ENCODE data around the gene AK3.

The AK3 gene

GRCh38 chr9:4674783-4675182, 66.2 kb downstream of the AK3 start:
- Histone ChIP-seq H3K36me3 (ENCODE audit: insufficient read depth) (no peaks in the 10 kb centered on the region), H3K79me2 (ENCODE audit: insufficient read depth, low read depth) (no peaks in the 10 kb centered on the region), H3K27me3 (ENCODE audit: insufficient read depth, low read depth) (no peaks in the 10 kb centered on the region), H2AFZ (ENCODE audit: low read depth) (no peak overlapping the region), H3K27ac (no peak overlapping the region), H3K4me2 (no peak overlapping the region), H4K20me1 (ENCODE audit: insufficient read depth) (no peaks in the 10 kb centered on the region), H3K9ac (no peak overlapping the region), H3K4me3 (IDR thresholded peaks at IDR 0.05; ENCODE audit: insufficient read depth, low read depth, low read length) (no peak overlapping the region), H3K4me1 (ENCODE audit: low read depth, poor library complexity, severe bottlenecking) (peaks cover 12% of the 10 kb centered on the region)
- TF ChIP-seq CTCF (conservative IDR thresholded peaks at IDR 0.05; ENCODE audit: low read depth, low read length) = no peak

- Histone ChIP-seq H4K20me1 (ENCODE audit: insufficient read depth) (no peaks in the 10 kb centered on the region), H3K27me3 (ENCODE audit: insufficient read depth, low read depth) (peaks cover 8% of the 10 kb centered on the region; the same call in 1 of the 2 replicates), H3K4me1 (ENCODE audit: low read depth, poor library complexity, severe bottlenecking) (no peaks in the 10 kb centered on the region), H3K4me2 (no peak overlapping the region), H3K79me2 (ENCODE audit: insufficient read depth, low read depth) (no peaks in the 10 kb centered on the region), H3K9ac (no peak overlapping the region), H3K4me3 (IDR thresholded peaks at IDR 0.05; ENCODE audit: insufficient read depth, low read depth, low read length) (no peak overlapping the region), H3K36me3 (ENCODE audit: insufficient read depth) (no peaks in the 10 kb centered on the region), H3K27ac (no peak overlapping the region), H2AFZ (ENCODE audit: low read depth) (no peak overlapping the region)
- TF ChIP-seq CTCF (conservative IDR thresholded peaks at IDR 0.05; ENCODE audit: low read depth, low read length) = no peak
Observed at GRCh38 chr9:4671737-4672136, 69.3 kb downstream of the AK3 start.

- Histone ChIP-seq H3K79me2 (ENCODE audit: insufficient read depth, low read depth) (no peaks in the 10 kb centered on the region), H3K4me1 (ENCODE audit: low read depth, poor library complexity, severe bottlenecking) (peaks cover 4% of the 10 kb centered on the region), H3K27ac (no peak overlapping the region), H3K4me3 (IDR thresholded peaks at IDR 0.05; ENCODE audit: insufficient read depth, low read depth, low read length) (no peak overlapping the region), H3K27me3 (ENCODE audit: insufficient read depth, low read depth) (peaks cover 8% of the 10 kb centered on the region; the same call in 1 of the 2 replicates), H2AFZ (ENCODE audit: low read depth) (no peak overlapping the region), H3K9ac (no peak overlapping the region), H3K4me2 (no peak overlapping the region), H3K36me3 (ENCODE audit: insufficient read depth) (no peaks in the 10 kb centered on the region), H4K20me1 (ENCODE audit: insufficient read depth) (no peaks in the 10 kb centered on the region)
- no peak for TF ChIP-seq CTCF (conservative IDR thresholded peaks at IDR 0.05; ENCODE audit: low read depth, low read length)
Observed at GRCh38 chr9:4670591-4670990, 70.4 kb downstream of the AK3 start.

- Histone ChIP-seq H3K4me2 (no peak overlapping the region), H3K79me2 (ENCODE audit: insufficient read depth, low read depth) (no peaks in the 10 kb centered on the region), H3K4me3 (IDR thresholded peaks at IDR 0.05; ENCODE audit: insufficient read depth, low read depth, low read length) (no peak overlapping the region), H2AFZ (ENCODE audit: low read depth) (no peak overlapping the region), H3K27me3 (ENCODE audit: insufficient read depth, low read depth) (peaks cover 8% of the 10 kb centered on the region; the same call in 1 of the 2 replicates), H4K20me1 (ENCODE audit: insufficient read depth) (no peaks in the 10 kb centered on the region), H3K36me3 (ENCODE audit: insufficient read depth) (no peaks in the 10 kb centered on the region), H3K4me1 (ENCODE audit: low read depth, poor library complexity, severe bottlenecking) (peaks cover 6% of the 10 kb centered on the region), H3K9ac (no peak overlapping the region), H3K27ac (no peak overlapping the region)
- TF ChIP-seq CTCF (conservative IDR thresholded peaks at IDR 0.05; ENCODE audit: low read depth, low read length) = no peak
Observed at GRCh38 chr9:4669890-4670289, 71.1 kb downstream of the AK3 start.

All from KMS-11 (cell line).